Measurements from ENCODE around the gene P2RY13. TPM values are rescaled to one million over a fixed set of nuclear protein-coding genes. Genes with fewer than 3 reads are reported as not detected.

Gene P2RY13
- total and polyA plus RNA-seq, 4 experiments from 2014 or later = not detected

- Mint-ChIP-seq H3K4me3 (no peak overlapping the region), H3K27ac (no peak overlapping the region), H3K27me3 (peaks cover 8 to 9% of the 10 kb centered on the region in 2 donors), H3K4me1 (peaks cover 5 to 14% (median 12%) of the 10 kb centered on the region in 4 donors), H3K36me3 (no peaks in the 10 kb centered on the region), H3K9me3 (peaks cover 0 to 3% (median 0%) of the 10 kb centered on the region in 8 donors)
- CTCF ChIA-PET (ENCODE audit: partially characterized antibody) = interaction anchor here (1.1 kb wide), 1 partner anchor 9 kb away, joined by 3 read pairs; no protein-coding TSS in a partner anchor
- Histone ChIP-seq H3K4me1 (ENCODE audit: insufficient read depth, low read length) (peaks cover 10% of the 10 kb centered on the region), H3K9me3 (ENCODE audit: control insufficient read depth in 1 of 2, low read length in 2 of 2) (no peaks in the 10 kb centered on the region), H3K27me3 (ENCODE audit: insufficient read depth, low read length) (no peaks in the 10 kb centered on the region), H3K36me3 (ENCODE audit: insufficient read depth, low read length) (no peaks in the 10 kb centered on the region), H3K4me3 (ENCODE audit: low read length in 2 of 2) (no peak overlapping the region), H3K27ac (ENCODE audit: low read depth, low read length) (no peak overlapping the region)
- no peak for DNase-seq
- intact Hi-C loops (cut with micrococcal nuclease) = no loop called here
- POLR2A ChIA-PET (ENCODE audit: partially characterized antibody) = no interaction called here
These were observed 23.1 kb downstream of the P2RY13 start for GRCh38 chr3:151306168-151306810.

GRCh38 chr3:151305775-151306151, 23.6 kb downstream of the P2RY13 start:
- H3K27me3 ChIP-seq (ENCODE audit: insufficient read depth, low read length) = no peaks in the 10 kb centered on the region
- H3K4me1 Mint-ChIP-seq = peaks cover 5 to 14% (median 12%) of the 10 kb centered on the region in 4 donors
- intact Hi-C loops (cut with micrococcal nuclease) = no loop called here
- H3K9me3 ChIP-seq (ENCODE audit: control insufficient read depth in 1 of 2, low read length in 2 of 2) = no peaks in the 10 kb centered on the region
- DNase-seq = no peak
- ChIA-PET CTCF (ENCODE audit: partially characterized antibody) (interaction anchor here (1.0 kb wide), 1 partner anchor 153 kb away, joined by 4 read pairs; no protein-coding TSS in a partner anchor), POLR2A (ENCODE audit: partially characterized antibody) (no interaction called here)
- H3K9me3 Mint-ChIP-seq = peaks cover 0 to 3% (median 0%) of the 10 kb centered on the region in 8 donors
- peaks cover 10% of the 10 kb centered on the region for H3K4me1 ChIP-seq (ENCODE audit: insufficient read depth, low read length)
- H3K27me3 Mint-ChIP-seq = peaks cover 9 to 11% of the 10 kb centered on the region in 2 donors
- H3K27ac ChIP-seq (ENCODE audit: low read depth, low read length) = no peak overlapping the region
- no peak overlapping the region for H3K4me3 ChIP-seq (ENCODE audit: low read length in 2 of 2)
- peak overlapping the region in 1 of 7 donors; percentile 6 for H3K27ac Mint-ChIP-seq
- H3K4me3 Mint-ChIP-seq = peak overlapping the region in 1 of 8 donors; percentile 40
- H3K36me3 ChIP-seq (ENCODE audit: insufficient read depth, low read length) = no peaks in the 10 kb centered on the region
- H3K36me3 Mint-ChIP-seq = no peaks in the 10 kb centered on the region

GRCh38 chr3:151305060-151305774, 24.1 kb downstream of the P2RY13 start:
- peaks cover 0 to 3% (median 0%) of the 10 kb centered on the region in 8 donors for H3K9me3 Mint-ChIP-seq
- peaks cover 12% of the 10 kb centered on the region in 2 donors for H3K27me3 Mint-ChIP-seq
- CTCF ChIA-PET (ENCODE audit: partially characterized antibody) = interaction anchor here (1.0 kb wide), 2 partner anchors 23 to 153 kb away, joined by 3 to 4 read pairs; no protein-coding TSS in a partner anchor
- H3K36me3 Mint-ChIP-seq = no peaks in the 10 kb centered on the region
- H3K4me3 ChIP-seq (ENCODE audit: low read length in 2 of 2) = no peak overlapping the region
- H3K36me3 ChIP-seq (ENCODE audit: insufficient read depth, low read length) = no peaks in the 10 kb centered on the region
- DNase-seq = peak in 1 of 5 donors; percentile 48
- no peak overlapping the region for H3K27ac ChIP-seq (ENCODE audit: low read depth, low read length)
- intact Hi-C loops (cut with micrococcal nuclease) = no loop called here
- POLR2A ChIA-PET (ENCODE audit: partially characterized antibody) = interaction anchor here (0.6 kb wide), 1 partner anchor 127 kb away, joined by 3 read pairs; no protein-coding TSS in a partner anchor
- peak overlapping the region in 1 of 7 donors; percentile 6 for H3K27ac Mint-ChIP-seq
- no peaks in the 10 kb centered on the region for H3K27me3 ChIP-seq (ENCODE audit: insufficient read depth, low read length)
- peak overlapping the region in 2 of 8 donors; percentile 0 to 40 for H3K4me3 Mint-ChIP-seq
- no peaks in the 10 kb centered on the region for H3K9me3 ChIP-seq (ENCODE audit: control insufficient read depth in 1 of 2, low read length in 2 of 2)
- H3K4me1 ChIP-seq (ENCODE audit: insufficient read depth, low read length) = peaks cover 10% of the 10 kb centered on the region
- H3K4me1 Mint-ChIP-seq = peaks cover 5 to 14% (median 12%) of the 10 kb centered on the region in 4 donors

GRCh38 chr3:151303751-151304150, 25.6 kb downstream of the P2RY13 start:
- Mint-ChIP-seq H3K4me3 (no peak overlapping the region), H3K36me3 (no peaks in the 10 kb centered on the region), H3K27ac (no peak overlapping the region), H3K4me1 (peaks cover 5 to 14% (median 12%) of the 10 kb centered on the region in 4 donors), H3K27me3 (peaks cover 10 to 15% of the 10 kb centered on the region in 2 donors), H3K9me3 (peaks cover 0 to 3% (median 0%) of the 10 kb centered on the region in 8 donors)
- Histone ChIP-seq H3K36me3 (ENCODE audit: insufficient read depth, low read length) (no peaks in the 10 kb centered on the region), H3K27ac (ENCODE audit: low read depth, low read length) (no peak overlapping the region), H3K4me1 (ENCODE audit: insufficient read depth, low read length) (peaks cover 10% of the 10 kb centered on the region), H3K9me3 (ENCODE audit: control insufficient read depth in 1 of 2, low read length in 2 of 2) (no peaks in the 10 kb centered on the region), H3K27me3 (ENCODE audit: insufficient read depth, low read length) (no peaks in the 10 kb centered on the region), H3K4me3 (ENCODE audit: low read length in 2 of 2) (no peak overlapping the region)
- intact Hi-C loops (cut with micrococcal nuclease) = no loop called here
- DNase-seq = no peak
- ChIA-PET POLR2A (ENCODE audit: partially characterized antibody) (no interaction called here), CTCF (ENCODE audit: partially characterized antibody) (interaction anchor here (0.7 kb wide), 1 partner anchor 23 kb away, joined by 4 read pairs; no protein-coding TSS in a partner anchor)

GRCh38 chr3:151301787-151302186, 27.6 kb downstream of the P2RY13 start:
- Mint-ChIP-seq H3K9me3 (peaks cover 0 to 1% (median 0%) of the 10 kb centered on the region in 8 donors), H3K27me3 (peaks cover 12 to 18% of the 10 kb centered on the region in 2 donors), H3K4me3 (no peak overlapping the region), H3K27ac (no peak overlapping the region), H3K4me1 (peaks cover 5 to 14% (median 12%) of the 10 kb centered on the region in 4 donors), H3K36me3 (no peaks in the 10 kb centered on the region)
- no peak overlapping the region for H3K4me3 ChIP-seq (ENCODE audit: low read length in 2 of 2)
- H3K36me3 ChIP-seq (ENCODE audit: insufficient read depth, low read length) = no peaks in the 10 kb centered on the region
- intact Hi-C loops (cut with micrococcal nuclease) = no loop called here
- ChIA-PET POLR2A (ENCODE audit: partially characterized antibody) (no interaction called here), CTCF (ENCODE audit: partially characterized antibody) (no interaction called here)
- H3K27me3 ChIP-seq (ENCODE audit: insufficient read depth, low read length) = no peaks in the 10 kb centered on the region
- no peaks in the 10 kb centered on the region for H3K9me3 ChIP-seq (ENCODE audit: control insufficient read depth in 1 of 2, low read length in 2 of 2)
- no peak overlapping the region for H3K27ac ChIP-seq (ENCODE audit: low read depth, low read length)
- H3K4me1 ChIP-seq (ENCODE audit: insufficient read depth, low read length) = peaks cover 10% of the 10 kb centered on the region
- no peak for DNase-seq

GRCh38 chr3:151300539-151300938, 28.8 kb downstream of the P2RY13 start:
- peaks cover 0 to 1% (median 0%) of the 10 kb centered on the region in 8 donors for H3K9me3 Mint-ChIP-seq
- Histone ChIP-seq H3K9me3 (ENCODE audit: control insufficient read depth in 1 of 2, low read length in 2 of 2) (no peaks in the 10 kb centered on the region), H3K36me3 (ENCODE audit: insufficient read depth, low read length) (no peaks in the 10 kb centered on the region), H3K27me3 (ENCODE audit: insufficient read depth, low read length) (no peaks in the 10 kb centered on the region), H3K4me1 (ENCODE audit: insufficient read depth, low read length) (peaks cover 8% of the 10 kb centered on the region), H3K4me3 (ENCODE audit: low read length in 2 of 2) (no peak overlapping the region), H3K27ac (ENCODE audit: low read depth, low read length) (no peak overlapping the region)
- POLR2A ChIA-PET (ENCODE audit: partially characterized antibody) = no interaction called here
- peaks cover 10 to 18% of the 10 kb centered on the region in 2 donors for H3K27me3 Mint-ChIP-seq
- H3K36me3 Mint-ChIP-seq = no peaks in the 10 kb centered on the region
- CTCF ChIA-PET (ENCODE audit: partially characterized antibody) = no interaction called here
- peaks cover 3 to 8% (median 7%) of the 10 kb centered on the region in 4 donors for H3K4me1 Mint-ChIP-seq
- DNase-seq = no peak
- H3K27ac Mint-ChIP-seq = no peak overlapping the region
- intact Hi-C loops (cut with micrococcal nuclease) = no loop called here
- H3K4me3 Mint-ChIP-seq = no peak overlapping the region

- Mint-ChIP-seq H3K9me3 (peaks cover 0 to 1% (median 0%) of the 10 kb centered on the region in 8 donors), H3K4me3 (no peak overlapping the region), H3K27ac (no peak overlapping the region), H3K4me1 (no peaks in the 10 kb centered on the region), H3K36me3 (no peaks in the 10 kb centered on the region), H3K27me3 (peaks cover 10 to 24% of the 10 kb centered on the region in 2 donors)
- H3K27ac ChIP-seq (ENCODE audit: low read depth, low read length) = no peak overlapping the region
- H3K4me1 ChIP-seq (ENCODE audit: insufficient read depth, low read length) = no peaks in the 10 kb centered on the region
- ChIA-PET CTCF (ENCODE audit: partially characterized antibody) (interaction anchor here (1.1 kb wide), 1 partner anchor 11 kb away, joined by 5 read pairs; no protein-coding TSS in a partner anchor), POLR2A (ENCODE audit: partially characterized antibody) (no interaction called here)
- no peak for DNase-seq
- intact Hi-C loops (cut with micrococcal nuclease) = no loop called here
- no peaks in the 10 kb centered on the region for H3K9me3 ChIP-seq (ENCODE audit: control insufficient read depth in 1 of 2, low read length in 2 of 2)
- no peak overlapping the region for H3K4me3 ChIP-seq (ENCODE audit: low read length in 2 of 2)
- H3K27me3 ChIP-seq (ENCODE audit: insufficient read depth, low read length) = no peaks in the 10 kb centered on the region
- H3K36me3 ChIP-seq (ENCODE audit: insufficient read depth, low read length) = no peaks in the 10 kb centered on the region
These were observed 30.3 kb downstream of the P2RY13 start for GRCh38 chr3:151299006-151299405.

All from CD4-positive, alpha-beta memory T cell (primary cell).